ENCODE measurements around the gene TBC1D8B.
"Not testable (repeated sequence)": the region's sequence is repeated elsewhere in the genome, so short reads cannot be mapped to it uniquely, and the experiment has no call there.

TBC1D8B gene

GRCh38 chrX:106802388-106803275, at the start of gene TBC1D8B:
TSS of gene TBC1D8B (plus strand) at chrX:106802673. CDS start at chrX:106802854, 181 bp downstream.
- peak; percentile 9 for DNase-seq

- DNase-seq, result not testable (repeated sequence)
Observed at GRCh38 chrX:106769288-106769687, 33.2 kb upstream of the TBC1D8B start.

GRCh38 chrX:106774981-106775380, 27.5 kb upstream of the TBC1D8B start:
- no peak for DNase-seq

- DNase-seq, result no peak
Observed at GRCh38 chrX:106780264-106780663, 22.2 kb upstream of the TBC1D8B start.

GRCh38 chrX:106780664-106781377, 21.7 kb upstream of the TBC1D8B start:
- no peak for DNase-seq

GRCh38 chrX:106783716-106784115, 18.8 kb upstream of the TBC1D8B start:
- no peak for DNase-seq

- DNase-seq, result no peak
Observed at GRCh38 chrX:106791495-106791894, 11.0 kb upstream of the TBC1D8B start.

GRCh38 chrX:106802063-106802387, 448 bp upstream of the TBC1D8B start:
- no peak for DNase-seq

- DNase-seq, result no peak
Observed at GRCh38 chrX:106811131-106811910, 8.8 kb downstream of the TBC1D8B start.

- DNase-seq, result not testable (repeated sequence)
Observed at GRCh38 chrX:106812930-106813329, 10.5 kb downstream of the TBC1D8B start.

- not testable (repeated sequence) for DNase-seq
Observed at GRCh38 chrX:106814093-106814492, 11.6 kb downstream of the TBC1D8B start.

GRCh38 chrX:106862972-106863688, 60.7 kb downstream of the TBC1D8B start:
- DNase-seq, result no peak

- no peak for DNase-seq
Observed at GRCh38 chrX:106863697-106864096, 61.2 kb downstream of the TBC1D8B start.

- not testable (repeated sequence) for DNase-seq
Observed at GRCh38 chrX:106872796-106873195, 70.3 kb downstream of the TBC1D8B start.

- no peak for DNase-seq
Observed at GRCh38 chrX:106874075-106874474, 71.6 kb downstream of the TBC1D8B start.

GRCh38 chrX:106875151-106875550, 72.7 kb downstream of the TBC1D8B start:
- DNase-seq, result no peak

- no peak for DNase-seq
Observed at GRCh38 chrX:106889468-106889867, 87.0 kb downstream of the TBC1D8B start.

- DNase-seq, result no peak
Observed at GRCh38 chrX:106891762-106892460, 89.4 kb downstream of the TBC1D8B start.

- DNase-seq, result peak; percentile 20
Observed at GRCh38 chrX:106894392-106894909, 92.0 kb downstream of the TBC1D8B start.

- no peak for DNase-seq
Observed at GRCh38 chrX:106894978-106895452, 92.5 kb downstream of the TBC1D8B start.

- DNase-seq, result no peak
Observed at GRCh38 chrX:106897259-106897658, 94.8 kb downstream of the TBC1D8B start.

GRCh38 chrX:106898462-106898861, 96.0 kb downstream of the TBC1D8B start:
- no peak for DNase-seq
